WTC11 (cell line): Measurements from ENCODE around the gene DRC1.

Experiments
- CREB1 ChIP-seq: sonication (generic); formaldehyde crosslinking; IDR thresholded peaks from 2 replicates; pipeline ENCODE4 v1.8.0; 2023; ENCODE audit warnings: mild to moderate bottlenecking, missing genetic modification reagents
- CREM ChIP-seq: sonication (generic); formaldehyde crosslinking; IDR thresholded peaks from 2 replicates; pipeline ENCODE4 v1.8.1; 2022; ENCODE audit warnings: mild to moderate bottlenecking, missing genetic modification reagents, moderate library complexity
- CTCF ChIP-seq: fragments of 200-600 bp; IDR thresholded peaks from 2 replicates; pipeline ENCODE4 v1.8.0; 2022; ENCODE audit warnings: antibody characterized with exemption
- E2F5 ChIP-seq: sonication (generic); formaldehyde crosslinking; IDR thresholded peaks from 2 replicates; pipeline ENCODE4 v1.8.1; 2022; ENCODE audit warnings: mild to moderate bottlenecking, moderate library complexity, missing genetic modification reagents
- SMAD4 ChIP-seq: sonication (generic); formaldehyde crosslinking; IDR thresholded peaks from 2 replicates; pipeline ENCODE4 v1.8.0; 2022; ENCODE audit warnings: mild to moderate bottlenecking, missing genetic modification reagents
- TF ChIP-seq, protein P1 (sequence below): sonication (generic); formaldehyde crosslinking; IDR thresholded peaks from 2 replicates; pipeline ENCODE4 v1.8.0; 2022; ENCODE audit warnings: mild to moderate bottlenecking, missing genetic modification reagents

GRCh38 chr2:26399771-26400376 is 1.8 kb upstream of the DRC1 start:
- no peak for TF ChIP-seq CTCF
- TF ChIP-seq CREB1 (CRISPR knock-in tag), result no peak
- no peak for TF ChIP-seq CREM (CRISPR knock-in tag)
- TF ChIP-seq, protein P1, sequence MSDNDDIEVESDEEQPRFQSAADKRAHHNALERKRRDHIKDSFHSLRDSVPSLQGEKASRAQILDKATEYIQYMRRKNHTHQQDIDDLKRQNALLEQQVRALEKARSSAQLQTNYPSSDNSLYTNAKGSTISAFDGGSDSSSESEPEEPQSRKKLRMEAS, result no peak
- no peak for TF ChIP-seq E2F5 (CRISPR knock-in tag)
- TF ChIP-seq SMAD4 (CRISPR knock-in tag), result no peak
